SIG-M5 treated with dmso at 0.1 percent for 504 hours (cell line): ENCODE measurements around the gene NEDD1.

Experiments used
- DNase-seq: peaks from one replicate; lab custom pipeline; 2025; ENCODE audit not compliant: unreplicated experiment; lab: John Stamatoyannopoulos, UW

The NEDD1 gene

DNA sequence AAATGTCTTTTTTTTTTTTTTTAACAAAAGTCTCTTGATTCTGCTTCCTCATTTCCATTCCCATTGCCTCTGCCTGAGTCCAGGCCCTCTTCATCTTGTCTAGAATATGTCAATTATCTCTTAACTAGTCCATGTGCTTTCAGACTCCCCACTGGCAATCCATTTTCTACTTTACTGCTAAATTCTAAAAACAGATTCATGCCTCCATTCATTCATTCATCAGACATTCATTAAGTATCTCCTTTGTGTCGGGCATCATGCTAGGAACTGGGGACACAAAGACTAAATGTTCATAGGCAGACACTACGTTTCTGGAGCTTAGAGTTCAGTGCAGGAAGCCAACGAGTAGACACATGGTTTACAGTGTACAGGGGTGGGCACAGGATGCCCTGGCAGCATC is 9.6 kb upstream of the NEDD1 start:
- DNase-seq, result no peak

DNA sequence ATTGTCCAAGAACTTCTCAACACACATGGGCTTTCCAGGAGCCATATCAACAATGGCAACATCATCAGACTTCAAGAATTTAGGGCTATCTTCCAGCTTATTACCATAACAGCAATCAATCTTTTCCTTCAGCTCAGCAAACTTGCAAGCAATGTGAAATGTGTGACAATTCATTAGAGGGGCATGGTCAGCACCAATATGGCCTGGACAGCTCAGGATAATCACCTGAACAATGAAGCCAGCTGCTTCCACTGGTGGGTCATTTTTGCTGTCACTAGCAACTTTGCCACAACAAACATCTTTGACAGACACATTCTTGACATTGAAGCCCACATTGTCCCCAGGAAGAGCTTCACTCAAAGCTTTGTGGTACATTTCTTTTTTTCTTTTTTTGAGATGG is 5.9 kb upstream of the NEDD1 start:
- no peak for DNase-seq

DNA sequence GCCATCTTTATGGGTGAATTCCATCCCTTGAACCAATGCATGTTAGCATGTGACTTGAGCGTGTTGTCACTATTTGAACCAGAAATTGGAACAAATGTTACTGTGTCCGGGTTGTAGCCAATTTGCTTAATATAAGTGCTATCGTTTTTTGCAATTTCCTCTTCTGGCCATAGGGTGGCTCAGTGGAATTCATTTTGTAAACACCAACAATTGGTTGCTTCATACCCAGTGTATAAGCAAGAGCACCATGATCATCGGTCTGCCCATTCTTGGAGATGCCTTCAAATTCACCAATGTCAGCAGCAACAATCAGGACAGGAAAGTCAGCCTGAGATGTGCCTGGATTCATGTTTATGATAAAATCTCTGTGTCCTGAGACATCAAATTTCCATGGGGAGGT is 5.0 kb upstream of the NEDD1 start:
- peak; percentile 42 for DNase-seq

DNA sequence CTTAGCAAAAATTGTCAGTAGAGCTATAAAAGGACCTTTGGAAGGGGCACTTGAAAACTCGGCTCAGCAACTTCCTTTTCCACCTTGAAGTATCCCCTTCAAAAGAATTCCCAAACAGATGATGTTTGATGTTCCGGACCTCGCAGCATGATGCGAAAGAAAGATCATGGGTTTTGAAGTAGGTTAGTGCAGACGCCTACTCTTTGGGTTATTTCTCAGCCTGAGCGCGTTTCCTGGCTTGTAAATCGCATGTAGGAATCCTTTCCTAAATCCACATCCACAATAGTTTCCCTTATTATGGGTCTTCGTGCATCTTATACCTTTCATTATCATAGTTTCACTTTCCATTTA is 584 bp upstream of the NEDD1 start:
- no peak for DNase-seq

DNA sequence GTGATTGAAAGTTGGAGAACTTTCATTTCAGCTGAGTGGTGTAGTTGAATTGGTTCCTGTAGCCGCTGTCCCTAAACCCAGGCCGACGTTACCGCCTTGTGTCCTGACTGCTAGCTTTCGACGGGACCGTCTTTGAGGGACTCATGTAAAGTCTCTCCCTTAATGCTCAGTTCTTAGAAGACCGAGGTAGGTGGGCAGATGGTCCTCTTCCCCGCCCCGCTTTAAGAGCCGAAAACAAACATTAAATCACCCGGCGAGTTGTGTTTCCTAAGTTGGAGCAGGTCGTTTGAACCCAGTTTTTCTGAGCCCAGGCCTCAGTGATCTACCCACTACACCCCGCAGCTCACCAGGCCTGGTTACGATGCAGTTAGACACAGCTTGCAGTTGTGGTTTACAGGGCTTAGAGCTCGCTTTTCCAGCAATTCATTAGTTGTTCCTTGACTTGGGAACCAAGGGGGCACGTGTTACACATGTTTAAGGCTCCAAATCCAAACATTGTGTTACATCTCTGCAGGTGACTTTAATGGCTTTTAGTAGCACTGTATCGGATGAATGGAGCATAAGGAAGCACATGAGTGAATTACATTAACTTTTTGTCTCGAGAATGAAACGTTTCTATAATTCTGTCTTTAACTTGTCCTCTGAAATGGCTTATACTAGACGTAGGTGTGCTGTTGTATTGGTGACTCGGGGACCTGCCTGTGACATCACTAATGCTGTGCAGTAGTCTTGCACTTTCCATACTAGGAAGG is 790 bp downstream of the NEDD1 start:
- peak; percentile 21 for DNase-seq

DNA sequence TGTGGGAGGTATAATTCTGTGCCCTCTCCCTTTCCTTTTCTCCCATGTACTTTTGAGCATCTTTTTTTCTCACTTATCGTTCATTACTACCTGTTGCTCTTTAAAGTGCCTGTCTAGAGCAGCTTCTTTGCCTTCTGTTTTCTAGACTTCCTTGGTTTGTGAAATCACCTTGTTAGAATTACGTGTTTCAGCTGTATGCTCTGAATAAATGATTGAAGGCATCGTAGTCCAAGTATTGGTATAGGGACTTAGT is 1.3 kb downstream of the NEDD1 start:
- no peak for DNase-seq

DNA sequence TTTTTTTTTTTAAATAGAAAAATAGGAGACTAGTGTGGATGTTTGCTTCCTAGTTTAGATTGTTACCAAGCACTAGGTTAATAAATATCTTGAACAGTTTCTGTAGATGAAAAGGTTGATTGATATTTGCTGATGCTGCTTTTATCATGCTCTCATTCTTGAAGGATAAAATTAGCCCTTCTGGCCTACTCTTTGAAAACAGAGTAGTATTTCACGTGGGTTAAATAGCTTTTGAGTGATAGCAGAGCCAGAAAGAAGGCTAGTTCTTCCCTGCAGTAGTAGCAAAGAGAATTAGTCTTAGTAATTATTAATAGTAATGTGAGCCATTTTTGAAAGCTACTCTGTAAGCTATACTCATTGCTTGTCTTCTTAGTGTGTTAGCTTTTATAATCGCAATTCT is 5.2 kb downstream of the NEDD1 start:
- DNase-seq, result no peak

DNA sequence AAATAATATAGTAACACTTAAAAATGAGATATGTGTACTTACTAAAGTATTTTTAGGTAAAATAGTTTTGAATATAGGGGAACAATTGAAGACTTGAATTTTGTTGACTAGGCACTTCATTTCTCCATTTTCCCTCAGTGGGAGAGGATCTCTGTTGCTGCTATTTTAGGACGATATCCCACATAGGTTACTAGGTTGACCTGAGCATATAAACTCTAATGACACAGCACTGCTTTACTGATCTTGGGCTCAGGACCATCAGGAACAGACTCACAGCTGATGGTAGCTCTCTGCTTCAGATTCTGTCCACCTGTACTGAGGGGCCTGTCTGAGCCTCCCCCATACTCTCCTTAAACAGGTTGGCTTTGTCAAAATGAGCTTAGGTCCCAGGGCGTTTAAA is 5.9 kb downstream of the NEDD1 start:
- DNase-seq, result no peak

DNA sequence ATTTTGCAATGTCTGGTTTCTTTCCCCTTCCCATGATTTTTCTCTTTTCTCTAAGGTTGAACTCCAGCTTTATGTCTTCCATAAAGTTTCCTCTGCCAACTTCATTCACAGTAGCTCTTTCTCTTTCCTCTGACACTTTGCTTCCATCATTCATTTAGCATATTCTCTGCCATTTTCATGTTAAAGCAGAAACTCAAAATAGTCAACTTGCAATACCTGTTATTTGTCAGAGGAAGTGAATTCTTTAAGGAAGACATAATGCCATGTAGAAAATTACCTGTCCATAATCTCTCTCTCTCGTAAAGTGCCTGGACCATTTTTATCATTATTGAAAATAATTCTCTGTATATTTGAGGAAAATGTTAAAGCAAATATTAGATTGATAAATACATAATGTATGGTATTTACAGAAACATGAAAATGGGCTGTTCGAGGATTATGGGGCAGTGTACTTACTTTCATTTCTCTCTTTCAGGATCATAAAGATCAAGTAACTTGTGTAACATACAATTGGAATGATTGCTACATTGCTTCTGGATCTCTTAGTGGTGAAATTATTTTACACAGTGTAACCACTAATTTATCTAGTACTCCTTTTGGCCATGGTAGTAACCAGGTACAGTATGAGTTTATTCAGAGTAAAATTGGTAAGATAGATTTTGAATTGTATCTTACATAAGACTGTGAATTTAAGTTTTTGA is 12.6 kb downstream of the NEDD1 start:
- DNase-seq, result peak; percentile 53

DNA sequence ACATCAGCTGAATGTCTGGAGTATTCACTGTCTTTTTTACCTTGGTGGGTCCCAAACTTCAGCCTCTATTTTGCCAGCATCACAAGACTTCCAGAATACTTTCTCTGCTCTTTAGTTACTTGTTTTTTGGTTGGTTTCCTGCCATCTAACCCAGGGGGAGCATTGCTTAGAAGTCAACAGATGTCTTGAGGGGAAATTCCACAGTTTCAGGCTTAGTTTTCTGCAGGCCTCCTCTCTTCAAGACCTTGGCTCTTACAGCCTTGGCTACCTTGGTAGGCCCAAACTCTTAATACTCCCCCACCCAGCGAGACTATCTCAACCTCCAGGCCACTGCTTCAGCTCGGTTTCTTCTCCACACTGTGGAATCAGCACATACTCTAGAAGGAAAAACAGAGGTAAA is 41.7 kb downstream of the NEDD1 start:
- no peak for DNase-seq

DNA sequence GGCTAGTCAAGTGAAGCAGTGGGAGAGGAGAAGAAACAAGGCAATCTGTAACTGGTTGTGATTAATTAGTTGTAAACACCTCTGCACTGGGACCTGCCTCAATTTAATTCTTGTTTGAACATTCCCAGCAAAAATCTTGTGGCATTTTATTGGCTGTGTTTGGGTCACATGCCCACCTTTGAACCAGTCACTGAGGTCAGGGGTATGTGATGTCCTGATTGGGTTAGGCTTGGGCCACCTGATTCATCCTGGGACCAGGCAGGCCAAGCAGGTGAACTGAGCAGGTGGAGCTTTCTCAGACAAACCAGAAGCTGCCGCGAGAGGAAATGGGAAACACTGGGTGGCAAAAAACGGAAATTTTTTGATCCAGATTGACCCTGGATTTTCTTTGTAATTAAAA is 72.5 kb downstream of the NEDD1 start:
- no peak for DNase-seq

DNA sequence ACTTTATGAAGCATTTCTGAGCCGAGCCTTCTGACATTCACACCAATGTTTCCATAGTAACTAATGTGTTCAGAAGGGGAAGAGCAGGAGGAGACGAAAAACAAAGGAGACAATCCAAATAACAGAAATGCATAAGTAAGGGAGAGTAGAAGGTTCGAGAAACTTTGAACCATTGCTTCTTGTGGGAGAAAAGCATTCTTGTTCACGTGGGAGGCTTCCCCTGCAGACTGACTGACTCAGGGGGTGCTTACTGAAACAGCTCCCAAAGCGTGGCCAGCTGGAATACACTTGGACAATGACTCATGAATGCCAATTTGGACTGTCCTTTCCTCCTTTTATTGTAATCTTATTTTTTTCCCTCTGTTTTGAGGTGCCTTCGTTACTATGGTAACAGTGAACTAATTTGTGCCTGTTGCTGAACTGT is 73.9 kb downstream of the NEDD1 start:
- DNase-seq, result no peak

DNA sequence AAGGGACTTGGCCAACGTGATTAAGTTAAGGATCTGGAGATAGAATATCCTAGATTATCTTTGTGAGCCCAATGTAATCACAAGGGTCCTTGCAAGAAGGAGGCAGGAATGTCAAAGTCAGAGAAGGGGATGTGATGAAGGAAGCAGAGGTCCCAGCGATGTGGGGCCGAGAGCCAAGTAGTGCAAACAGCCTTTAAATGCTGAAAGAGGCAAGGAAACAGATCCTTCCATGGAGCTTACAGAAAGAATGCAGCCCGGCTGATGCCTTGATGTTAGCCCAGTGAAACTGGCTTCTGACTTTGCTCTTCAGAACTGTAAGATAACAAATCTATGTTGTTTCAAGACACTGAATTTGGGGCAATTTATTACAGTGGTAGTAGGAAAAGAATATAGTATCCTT is 74.9 kb downstream of the NEDD1 start:
- no peak for DNase-seq

DNA sequence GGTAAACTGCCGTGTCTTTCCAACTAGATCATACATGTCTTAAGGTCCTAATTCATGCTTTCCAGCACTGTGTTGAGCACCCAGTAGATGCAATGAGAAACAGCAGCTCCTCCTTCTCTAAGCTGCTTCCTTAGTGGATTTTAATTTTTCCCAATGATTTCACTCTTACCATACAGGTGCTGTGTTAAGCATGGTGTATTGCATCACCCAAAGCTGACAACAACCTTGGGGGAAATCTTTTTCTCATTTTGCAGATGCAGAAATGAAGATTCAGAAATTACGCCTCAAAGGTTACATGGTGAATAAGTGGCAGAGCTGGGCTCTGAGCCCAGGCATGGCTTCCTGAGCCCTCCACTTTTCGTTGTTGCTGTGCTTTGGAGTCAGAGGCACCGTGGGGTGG is 75.6 kb downstream of the NEDD1 start:
- DNase-seq, result no peak

DNA sequence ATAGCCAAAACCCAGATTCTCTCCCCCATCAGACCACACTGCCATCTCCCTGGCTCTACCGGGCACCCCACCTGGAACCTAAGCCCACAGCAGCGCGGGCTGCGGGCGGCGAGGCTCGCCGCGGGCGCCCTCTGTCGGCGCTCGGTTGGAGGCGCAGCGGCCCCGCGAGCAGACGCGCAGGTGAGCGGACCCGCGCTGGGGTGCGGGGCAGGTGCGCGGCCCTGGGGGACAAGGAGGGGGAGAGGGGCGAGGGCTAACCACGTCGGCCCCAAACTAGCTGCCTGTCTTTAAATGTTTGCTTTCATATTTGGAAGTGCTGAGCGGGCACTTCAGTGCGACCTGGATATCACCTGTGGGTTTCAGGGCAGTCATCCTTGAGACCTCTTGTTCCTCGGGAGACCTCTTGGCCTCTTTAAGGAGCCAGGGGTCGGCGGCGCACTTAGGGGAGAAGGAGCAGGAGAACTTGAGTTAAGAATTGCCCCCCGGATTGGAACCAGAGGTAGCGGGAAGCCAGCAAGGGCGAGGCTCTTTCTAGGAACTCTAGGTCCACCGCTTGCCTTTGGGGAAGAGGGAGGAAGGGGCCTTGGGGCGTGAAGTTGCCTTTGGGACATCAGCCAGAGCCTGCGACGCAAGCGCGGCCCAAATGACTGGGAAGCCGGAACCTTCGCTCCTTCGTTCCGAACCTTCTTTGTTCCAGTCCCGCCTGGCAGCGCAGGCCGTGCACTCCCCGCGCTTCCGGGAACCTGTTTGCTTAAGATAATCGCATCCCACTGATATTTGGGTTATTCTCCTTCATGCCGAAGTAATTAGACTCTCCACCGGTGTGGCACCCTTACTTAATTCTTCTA is 78.7 kb downstream of the NEDD1 start:
- no peak for DNase-seq

DNA sequence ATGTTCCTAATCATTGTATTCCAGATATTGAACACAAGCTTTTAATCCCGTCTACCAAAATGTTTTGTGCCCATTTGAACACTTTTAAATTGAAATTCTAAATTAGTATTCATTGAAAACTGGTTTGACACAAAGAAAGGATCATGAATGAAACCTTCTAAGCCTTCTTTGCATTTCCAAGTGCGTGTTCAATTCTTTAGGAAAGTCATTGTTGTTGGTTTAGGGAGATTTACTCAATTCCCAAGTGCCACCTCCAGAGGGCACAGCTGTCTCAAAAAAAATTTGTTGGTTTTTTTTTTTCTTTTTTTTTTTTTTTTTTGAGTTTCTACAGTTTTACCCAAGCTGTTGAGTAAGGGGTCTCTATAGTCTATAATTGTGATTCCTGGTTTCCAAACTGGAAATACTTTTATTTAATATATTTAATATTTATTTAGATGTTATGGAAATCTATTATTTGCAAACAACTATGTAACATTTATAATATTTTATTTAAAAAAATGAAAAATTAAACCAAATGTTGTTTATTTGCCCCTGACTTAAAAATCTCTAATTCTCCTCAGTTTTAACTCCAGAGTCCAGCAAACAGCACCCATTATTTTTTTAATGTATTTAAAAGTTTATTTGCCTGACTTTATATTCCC is 79.9 kb downstream of the NEDD1 start:
- DNase-seq, result peak; percentile 33

DNA sequence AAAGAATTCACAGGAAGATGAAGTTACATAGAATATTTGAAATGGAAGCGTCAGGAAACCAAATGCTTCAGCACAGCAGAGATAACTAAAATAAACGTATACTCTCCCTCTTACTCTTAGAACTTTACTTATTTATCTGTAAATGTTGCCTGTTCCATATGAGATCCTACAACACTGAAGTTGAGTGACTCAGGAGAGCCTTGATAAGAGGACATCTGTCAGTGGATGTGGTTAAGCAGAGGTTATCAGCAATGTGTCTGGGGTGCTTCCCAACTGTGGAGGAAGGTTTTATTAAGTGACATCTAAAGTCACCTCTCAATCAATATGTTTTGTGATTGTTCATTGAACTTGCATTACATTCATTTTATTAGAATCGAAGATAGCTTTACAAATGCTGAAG is 81.9 kb downstream of the NEDD1 start:
- DNase-seq, result no peak

DNA sequence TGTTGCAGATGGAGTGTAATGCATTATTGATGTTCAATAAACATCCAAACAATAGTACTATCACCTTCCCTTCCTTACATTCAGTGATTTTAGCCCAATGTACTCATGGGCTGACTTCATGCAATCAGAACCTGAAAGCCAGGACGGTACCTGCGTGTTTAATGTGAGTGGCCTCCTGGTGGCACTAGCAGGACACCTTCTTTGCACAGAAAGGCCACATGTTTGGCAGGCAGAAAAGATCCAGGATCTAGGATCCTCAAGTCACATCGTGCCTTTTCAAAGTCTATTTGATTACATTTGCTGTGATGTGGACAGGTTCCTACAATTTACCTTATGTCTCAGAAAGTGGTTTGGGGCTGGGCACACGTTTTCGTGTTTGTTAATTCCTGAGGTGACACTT is 82.9 kb downstream of the NEDD1 start:
- no peak for DNase-seq

DNA sequence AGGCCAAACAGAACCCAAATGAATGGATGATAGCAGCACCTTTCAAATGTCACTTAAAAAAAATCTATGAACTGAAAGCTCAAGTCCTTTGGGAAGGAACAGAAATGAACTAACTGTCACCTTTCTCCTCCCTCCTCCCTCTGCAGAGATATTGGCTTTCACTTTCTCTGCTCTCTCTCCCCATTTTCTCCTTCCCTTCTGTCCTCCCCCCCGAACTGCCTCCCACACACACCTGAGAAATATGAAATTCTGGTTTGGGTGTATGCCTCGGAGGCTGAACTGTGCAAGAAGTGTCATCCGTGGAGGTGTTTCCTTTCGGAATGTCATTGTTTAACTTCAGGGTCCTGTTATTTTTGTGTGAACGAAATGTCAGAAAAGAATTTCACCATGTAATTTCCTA is 87.8 kb downstream of the NEDD1 start:
- DNase-seq, result no peak

DNA sequence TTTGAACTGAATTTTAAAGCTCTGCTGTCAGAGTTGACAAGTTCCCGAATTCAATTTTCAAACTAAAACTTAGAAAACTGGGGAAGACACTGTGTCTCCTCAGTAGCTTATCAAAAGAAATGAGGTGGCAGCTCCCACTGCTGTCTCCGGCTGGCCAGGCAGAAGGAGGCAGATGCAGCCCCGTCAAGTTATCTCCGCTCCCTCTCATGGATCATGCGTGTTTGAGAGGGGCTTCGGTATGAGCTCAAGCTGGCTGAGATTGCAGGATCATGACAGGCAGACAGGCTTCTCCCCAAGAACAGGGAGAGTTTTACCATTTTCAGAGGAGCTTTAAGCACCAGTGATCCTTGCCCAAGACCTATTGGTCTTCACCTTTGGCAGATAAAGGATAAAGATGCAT is 88.8 kb downstream of the NEDD1 start:
- DNase-seq, result no peak

DNA sequence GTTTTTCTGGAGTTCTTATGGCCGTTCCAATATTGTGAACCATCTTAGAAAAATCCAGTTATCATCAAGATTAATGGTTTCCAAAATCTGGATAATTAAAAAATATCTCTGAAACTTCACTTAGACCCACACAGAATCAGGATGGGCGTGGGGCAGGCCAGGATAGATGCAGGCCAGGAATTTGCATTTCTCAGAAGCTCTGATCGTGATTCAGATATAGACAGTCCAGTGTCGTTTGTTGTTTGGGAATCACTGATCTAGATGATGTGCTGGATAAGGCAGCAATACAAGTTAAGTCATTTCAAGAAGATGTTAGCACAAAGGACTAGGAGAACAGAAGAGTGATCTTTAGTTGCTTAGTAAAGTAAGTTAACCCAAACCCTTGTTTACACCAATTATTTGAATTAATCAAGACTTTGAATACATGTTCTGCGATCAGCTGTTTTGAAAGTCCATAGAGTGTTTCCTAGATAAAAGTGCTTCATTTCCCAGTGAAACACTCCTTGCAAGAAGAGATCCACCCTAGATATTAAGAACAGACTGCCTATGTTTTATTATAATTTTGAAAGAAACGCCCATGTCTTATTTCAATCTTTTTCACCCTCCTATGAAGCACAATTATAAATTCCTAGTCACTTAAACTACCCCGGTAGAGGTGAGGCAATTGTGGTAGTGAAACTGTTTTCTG is 90.9 kb downstream of the NEDD1 start:
- DNase-seq, result no peak
